Psoas muscle (tissue), 8 donors: Measurements from ENCODE around the gene JADE1. TPM values are rescaled to one million over a fixed set of nuclear protein-coding genes. Genes with fewer than 3 reads are reported as not detected.
A peak's percentile ranks its signal among the peaks of the same experiment; 100 is the strongest.

Experiments
- ATAC-seq, 4 donors: fragments of 200-7000 bp; cut with Tn5 transposase; one replicate each; pipeline ENCODE4 v1.9.1; 2020; ENCODE audit warnings: moderate library complexity in 3 of 4, mild to moderate bottlenecking in 2 of 4
- DNase-seq, 2 donors: peaks; one replicate each; pipeline ENCODE4 v3.0.0-alpha.2; 2020
- H3K27ac ChIP-seq: fragments of 200-600 bp; one replicate; pipeline ENCODE4 v1.8.0; 2022
- H3K27me3 ChIP-seq, 3 donors: fragments of 200-600 bp in 1 of 3; one replicate each; pipeline versions ENCODE4 v1.6.1 to v1.8.0; 2013 to 2022; ENCODE audit warnings: low read length in 2 of 3, mild to moderate bottlenecking in 2 of 3, moderate library complexity in 1 of 3; ENCODE audit not compliant: insufficient read depth in 3 of 3
- H3K36me3 ChIP-seq, 2 donors: fragments of 200-600 bp in 1 of 2; one replicate each; pipeline versions ENCODE4 v1.6.1 to v1.8.0; 2013 to 2022; ENCODE audit warnings: low read depth in 1 of 2, mild to moderate bottlenecking in 1 of 2, moderate library complexity in 1 of 2; ENCODE audit not compliant: insufficient read depth in 1 of 2
- H3K4me1 ChIP-seq: fragments of 200-600 bp; one replicate; pipeline ENCODE4 v1.8.0; 2022
- H3K4me3 ChIP-seq: fragments of 200-600 bp; one replicate; pipeline ENCODE4 v1.8.0; 2022; ENCODE audit warnings: mild to moderate bottlenecking
- H3K9me3 ChIP-seq: fragments of 200-600 bp; one replicate; pipeline ENCODE4 v1.8.0; 2022
- CTCF ChIP-seq: fragments of 200-600 bp; IDR thresholded peaks from one replicate; pipeline ENCODE4 v1.8.0; 2022; ENCODE audit warnings: antibody characterized with exemption
- WGBS, 3 donors: extraction: QIAGEN DNeasy Blood & Tissue Kit; methylation state at CpG; one replicate each; pipeline versions ENCODE4 v1.1.6 to v1.1.7; 2013; 5-methylcytosine and 5-hydroxymethylcytosine counted together
- intact Hi-C, 2 donors: fragments of 100-400 bp; cut with DNase I; formaldehyde crosslinking; loops; one replicate each; pipeline versions ENCODE4 v1.11.0 to v1.14.2; 2022
- polyA plus RNA-seq, 3 donors: library from polyadenylated mRNA; stranded (reverse); fragments of 200-250 nt; gene quantifications; one replicate each; pipeline ENCODE4 v1.2.3, GENCODE V29; 2013
- total RNA-seq, 4 donors: library from RNA; stranded (reverse); fragmentation: NEBNext Ultra II Directional in 2 of 4; extraction: Animal tissue kit (Norgen Biotek cat#: 25700) in 2 of 4; gene quantifications; one replicate each; pipeline versions ENCODE4 v1.2.1 to v1.2.4, GENCODE V29; 2021 to 2023
- donor health status: healthy with polysubstance abuse.
- donor health status: DM: no; HTN: no; CAD: no; lungs with moderate emphysema.
- donor health status: Bipolar disorder and iron deficiency.
- donor health status: healthy.
- donor health status: DM: yes; HTN: yes; CAD: no.
- donor health status: DM: no; HTN: no; CAD: no.
- donor health status: DM: no; HTN: no; CAD: no.
- donor health status: DM: yes; HTN: yes; CAD: no.

JADE1 gene
- total and polyA plus RNA-seq, 7 donors, result 5.8 to 21.4 (median 16.8) TPM

GRCh38 chr4:128877934-128878333 is 68.4 kb downstream of the JADE1 start:
- no peaks in the 10 kb centered on the region for H3K9me3 ChIP-seq
- no peak for ATAC-seq
- H3K4me3 ChIP-seq, result no peak overlapping the region
- H3K27me3 ChIP-seq, result no peaks in the 10 kb centered on the region
- no peaks in the 10 kb centered on the region for H3K4me1 ChIP-seq
- TF ChIP-seq CTCF, result no peak
- intact Hi-C loops, result no loop called here
- H3K36me3 ChIP-seq, result peaks cover 0 to 24% of the 10 kb centered on the region in 2 donors
- 93 to 97% (median 95%) methylated on average over 4 of the region's 4 CpGs for WGBS, 3 donors
- H3K27ac ChIP-seq, result no peak overlapping the region
- no peak for DNase-seq

GRCh38 chr4:128879283-128879682 is 69.8 kb downstream of the JADE1 start:
- Histone ChIP-seq H3K36me3 (peaks cover 0 to 10% of the 10 kb centered on the region in 2 donors), H3K4me1 (no peaks in the 10 kb centered on the region), H3K9me3 (no peaks in the 10 kb centered on the region), H3K27ac (no peak overlapping the region), H3K4me3 (no peak overlapping the region), H3K27me3 (no peaks in the 10 kb centered on the region)
- DNase-seq, result no peak
- intact Hi-C loops, result no loop called here
- no peak for TF ChIP-seq CTCF
- 73 to 86% (median 76%) methylated on average over 2 of the region's 2 CpGs for WGBS, 3 donors
- no peak for ATAC-seq

GRCh38 chr4:128879971-128880370 is 70.5 kb downstream of the JADE1 start:
- H3K27ac ChIP-seq, result no peak overlapping the region
- H3K4me1 ChIP-seq, result no peaks in the 10 kb centered on the region
- H3K36me3 ChIP-seq, result peaks cover 0 to 4% of the 10 kb centered on the region in 2 donors
- H3K4me3 ChIP-seq, result no peak overlapping the region
- TF ChIP-seq CTCF, result no peak
- no peak for ATAC-seq
- no peaks in the 10 kb centered on the region for H3K9me3 ChIP-seq
- no peaks in the 10 kb centered on the region for H3K27me3 ChIP-seq
- intact Hi-C loops, result no loop called here
- no peak for DNase-seq
- 70 to 75% (median 73%) methylated on average over 2 of the region's 2 CpGs for WGBS, 3 donors

GRCh38 chr4:128880662-128881061 is 71.2 kb downstream of the JADE1 start:
- intact Hi-C loops, result no loop called here
- Histone ChIP-seq H3K9me3 (no peaks in the 10 kb centered on the region), H3K27me3 (no peaks in the 10 kb centered on the region), H3K36me3 (no peaks in the 10 kb centered on the region), H3K4me3 (no peak overlapping the region), H3K4me1 (no peaks in the 10 kb centered on the region), H3K27ac (no peak overlapping the region)
- no peak for DNase-seq
- 86 to 93% (median 89%) methylated on average over 4 of the region's 4 CpGs for WGBS, 3 donors
- TF ChIP-seq CTCF, result no peak
- ATAC-seq, result no peak

GRCh38 chr4:128904821-128905220 is 95.3 kb downstream of the JADE1 start:
- H3K4me3 ChIP-seq, result no peak overlapping the region
- peak overlapping the region; percentile 1 for H3K27ac ChIP-seq
- ATAC-seq (peak in 3 of 4 donors; percentile 46 to 60 (median 47)), DNase-seq (no peak)
- WGBS, 3 donors, result 33 to 64% (median 41%) methylated on average over 3 of the region's 3 CpGs
- H3K36me3 ChIP-seq, result no peaks in the 10 kb centered on the region
- no peaks in the 10 kb centered on the region for H3K9me3 ChIP-seq
- intact Hi-C loops, result no loop called here
- no peak for TF ChIP-seq CTCF
- peaks cover 9% of the 10 kb centered on the region for H3K4me1 ChIP-seq
- H3K27me3 ChIP-seq, result no peaks in the 10 kb centered on the region
